HG02870 (cell line): ENCODE measurements around the gene SERPINB6.
"Not testable (repeated sequence)": the region's sequence is repeated elsewhere in the genome, so short reads cannot be mapped to it uniquely, and the experiment has no call there.

Experiments
- ATAC-seq: cut with Tn5 transposase; IDR thresholded peaks from one replicate; pipeline ENCODE4 v1.9.1; 2021; ENCODE audit warnings: mild to moderate bottlenecking, moderate library complexity; ENCODE audit not compliant: unreplicated experiment

SERPINB6 gene

GRCh38 chr6:2959909-2960719 is 11.3 kb downstream of the SERPINB6 start:
- ATAC-seq, result no peak

- ATAC-seq, result no peak
Measured at GRCh38 chr6:2958776-2959175, 12.6 kb downstream of the SERPINB6 start.

DNA sequence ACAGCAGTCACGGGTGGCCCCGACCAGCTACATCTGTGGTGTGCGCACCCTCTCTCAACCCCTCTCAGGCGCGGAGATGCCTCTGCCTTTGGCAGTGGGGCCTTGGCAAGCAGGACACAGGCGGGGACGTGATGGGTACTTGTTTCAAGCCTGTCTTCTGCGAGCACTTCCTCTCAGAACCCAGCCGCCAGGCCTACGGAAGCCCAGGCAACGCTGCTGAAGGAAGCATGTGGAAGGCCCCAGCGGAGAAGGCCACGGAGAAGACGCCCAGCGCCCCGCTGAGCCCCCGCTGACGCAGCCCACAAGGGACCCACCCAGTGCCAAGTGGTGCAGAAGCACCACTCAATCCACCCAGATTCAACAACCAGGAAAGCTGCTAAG is 13.0 kb downstream of the SERPINB6 start:
- ATAC-seq, result no peak

- ATAC-seq, result no peak
Measured at GRCh38 chr6:2957696-2958330, 13.6 kb downstream of the SERPINB6 start.

DNA sequence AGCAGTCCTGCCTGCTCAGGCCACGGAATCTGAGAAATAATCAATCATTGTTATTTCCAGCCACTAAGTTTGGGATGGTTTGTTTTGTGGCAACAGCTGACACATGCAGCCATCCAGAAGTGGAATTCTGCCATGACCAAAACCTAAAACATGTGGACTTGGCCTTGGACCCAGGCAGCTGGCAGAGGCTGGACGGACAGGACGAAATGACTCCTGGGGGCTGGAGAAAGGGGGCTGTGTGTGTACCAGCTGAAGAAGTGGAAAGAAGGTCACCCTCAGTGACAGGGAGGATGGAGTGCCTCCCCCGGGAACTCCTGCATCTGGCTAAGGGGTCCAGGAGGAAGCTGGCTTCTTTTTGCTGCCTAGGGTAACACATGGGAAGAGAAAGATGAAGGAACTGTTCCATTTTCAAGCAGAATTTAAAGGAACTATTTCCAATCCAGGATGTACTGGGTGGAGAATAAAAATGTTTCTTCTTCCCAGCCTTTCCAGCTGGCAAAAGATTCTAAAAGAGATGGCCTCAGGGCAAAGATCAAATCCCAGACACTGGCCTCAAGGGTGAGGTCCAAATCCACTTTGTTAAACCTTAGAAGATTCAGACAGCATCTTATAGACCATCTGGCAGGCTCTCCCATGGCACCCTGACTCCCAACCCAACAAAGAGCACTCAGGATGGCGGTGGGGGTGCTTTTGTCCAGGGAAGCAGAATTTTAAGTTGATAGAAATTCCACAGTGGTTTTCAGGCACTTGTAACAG is 14.3 kb downstream of the SERPINB6 start:
- ATAC-seq, result no peak

DNA sequence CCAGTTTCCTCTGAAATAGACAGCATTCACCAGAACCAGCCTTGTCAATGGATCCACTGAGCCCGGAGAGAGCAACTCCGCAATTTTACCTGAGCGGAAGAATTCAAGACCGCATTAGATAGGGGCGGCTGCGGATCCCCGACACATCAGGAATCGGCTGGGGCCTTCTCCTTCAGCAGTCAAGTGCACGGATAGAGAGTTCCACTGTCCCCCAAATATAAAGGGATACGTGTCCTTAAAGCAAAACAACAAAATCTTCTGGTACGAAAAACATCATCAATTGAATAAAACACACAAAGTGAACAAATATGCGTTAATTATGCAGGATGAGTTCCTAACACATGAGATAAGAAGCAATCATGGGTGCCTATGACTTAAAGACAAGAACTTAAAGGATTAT is 18.3 kb downstream of the SERPINB6 start:
- no peak for ATAC-seq

DNA sequence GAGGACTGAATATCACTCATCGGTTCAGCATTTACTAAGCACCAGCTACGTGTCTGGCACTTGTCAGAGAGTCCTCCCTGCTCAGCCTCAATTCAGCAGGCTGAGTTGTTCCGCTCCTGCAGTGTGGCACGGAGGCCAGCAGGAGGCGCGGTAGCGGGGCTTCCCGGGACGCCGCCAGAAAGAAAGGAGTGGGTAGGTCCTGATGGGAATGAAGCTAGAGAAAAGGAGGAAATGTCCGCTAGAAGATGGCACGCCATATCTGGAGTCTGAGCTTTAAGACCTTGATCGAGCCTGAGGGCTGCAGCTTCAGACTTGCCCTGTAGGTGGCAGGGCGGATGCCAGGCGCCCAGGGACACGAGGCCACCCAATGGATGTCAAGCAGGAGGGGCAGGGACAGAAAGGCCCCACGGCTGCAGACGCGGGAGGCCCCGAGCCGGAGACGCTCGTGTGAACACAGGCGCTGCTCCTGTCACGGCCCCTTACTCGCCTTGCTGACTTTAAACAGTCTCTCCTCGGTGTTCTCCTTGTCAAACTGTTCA is 18.7 kb downstream of the SERPINB6 start:
- ATAC-seq, result peak; percentile 53

DNA sequence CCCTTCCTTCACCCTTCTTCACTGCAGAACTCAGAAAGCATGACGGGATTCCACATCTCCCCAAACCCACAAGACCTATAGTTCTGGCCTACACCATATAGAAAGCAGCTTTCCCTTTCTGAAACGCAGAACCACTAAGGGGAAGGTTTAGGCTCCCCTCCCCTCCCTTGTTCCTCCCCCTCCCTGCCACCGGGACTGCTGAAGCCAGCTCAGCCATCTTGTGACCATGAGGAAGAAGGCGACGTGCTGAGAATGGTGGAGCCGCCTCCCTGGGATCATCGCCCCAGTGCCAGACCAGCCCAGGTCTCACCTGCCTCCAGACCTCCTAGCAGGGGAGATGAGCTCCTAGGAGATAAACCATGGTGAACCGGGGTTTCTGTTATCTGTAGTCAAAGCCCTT is 19.6 kb downstream of the SERPINB6 start:
- no peak for ATAC-seq

- no peak for ATAC-seq
Measured at GRCh38 chr6:2950713-2951112, 20.7 kb downstream of the SERPINB6 start.

GRCh38 chr6:2949536-2950083 is 21.8 kb downstream of the SERPINB6 start:
- ATAC-seq, result no peak

GRCh38 chr6:2949121-2949520 is 22.2 kb downstream of the SERPINB6 start:
- no peak for ATAC-seq

DNA sequence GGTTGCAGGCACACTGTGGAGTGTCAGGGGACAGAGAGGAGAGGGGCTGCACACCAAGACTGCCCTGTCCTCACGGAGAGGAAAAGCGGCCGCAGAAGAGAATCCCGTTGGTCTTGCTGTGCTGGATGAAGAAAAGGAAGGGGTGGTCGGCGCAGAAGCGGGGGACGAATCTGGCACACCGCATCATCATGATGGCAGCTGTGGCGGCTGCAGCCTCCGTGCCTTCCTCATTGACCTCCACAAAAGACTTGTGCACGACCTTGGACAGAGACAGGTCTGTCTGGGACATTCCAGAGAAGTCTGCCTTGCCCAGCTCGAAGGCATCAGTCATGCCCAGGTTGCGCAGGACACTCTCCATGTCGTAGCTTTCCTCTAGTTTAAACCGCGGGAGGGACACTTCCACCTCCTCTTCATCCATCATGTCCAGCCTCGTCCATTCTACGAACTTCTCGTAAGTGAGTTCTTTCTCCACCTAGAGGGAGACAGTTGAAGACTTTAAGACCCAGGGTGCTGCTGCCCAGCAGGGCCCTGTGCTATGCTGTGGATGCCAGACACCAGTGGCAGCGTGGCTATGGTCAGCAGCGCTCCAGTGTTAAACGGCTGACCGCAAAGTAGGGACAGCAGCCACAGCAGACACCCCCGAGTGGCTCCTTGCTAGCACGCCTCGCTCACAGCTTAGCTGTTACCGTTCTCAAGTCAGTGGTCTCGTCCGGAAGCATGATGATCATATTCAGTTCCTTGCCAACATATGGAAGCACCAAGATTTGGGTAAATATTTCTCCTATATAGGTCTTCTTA is 22.9 kb downstream of the SERPINB6 start:
- no peak for ATAC-seq

DNA sequence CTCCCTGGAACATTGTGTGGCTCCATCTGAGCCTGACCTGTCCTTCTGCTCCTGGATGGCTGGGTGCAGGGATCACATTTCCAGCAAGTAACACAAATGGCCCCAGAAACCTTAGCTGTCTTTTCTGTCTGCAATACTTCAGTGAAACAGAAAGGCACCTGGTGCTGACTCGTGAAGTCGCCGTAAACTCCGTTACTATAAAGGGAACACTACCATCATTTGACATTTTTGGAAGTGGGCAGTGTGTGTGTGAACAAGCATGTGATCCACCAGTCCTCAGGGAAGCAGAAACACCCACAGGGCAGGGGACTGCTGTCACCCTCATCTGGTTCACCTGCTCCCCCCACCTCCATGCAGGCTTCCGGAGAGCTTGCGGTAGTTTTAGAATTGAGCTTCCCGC is 23.9 kb downstream of the SERPINB6 start:
- no peak for ATAC-seq

DNA sequence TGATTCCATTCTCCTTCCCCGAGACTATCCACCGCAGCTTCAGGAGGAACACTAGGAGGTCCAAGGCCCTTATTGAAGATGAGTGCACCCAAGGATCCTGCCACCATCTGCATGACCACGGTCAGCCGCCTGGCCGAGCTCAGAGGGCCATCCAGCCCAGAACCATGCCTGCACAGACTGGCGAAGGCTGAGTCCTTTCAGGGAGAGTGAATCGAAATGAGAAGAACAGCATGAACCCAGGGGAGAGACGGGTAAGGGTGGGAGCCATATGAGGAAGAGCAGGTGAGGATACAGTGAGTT is 26.3 kb downstream of the SERPINB6 start:
- no peak for ATAC-seq

DNA sequence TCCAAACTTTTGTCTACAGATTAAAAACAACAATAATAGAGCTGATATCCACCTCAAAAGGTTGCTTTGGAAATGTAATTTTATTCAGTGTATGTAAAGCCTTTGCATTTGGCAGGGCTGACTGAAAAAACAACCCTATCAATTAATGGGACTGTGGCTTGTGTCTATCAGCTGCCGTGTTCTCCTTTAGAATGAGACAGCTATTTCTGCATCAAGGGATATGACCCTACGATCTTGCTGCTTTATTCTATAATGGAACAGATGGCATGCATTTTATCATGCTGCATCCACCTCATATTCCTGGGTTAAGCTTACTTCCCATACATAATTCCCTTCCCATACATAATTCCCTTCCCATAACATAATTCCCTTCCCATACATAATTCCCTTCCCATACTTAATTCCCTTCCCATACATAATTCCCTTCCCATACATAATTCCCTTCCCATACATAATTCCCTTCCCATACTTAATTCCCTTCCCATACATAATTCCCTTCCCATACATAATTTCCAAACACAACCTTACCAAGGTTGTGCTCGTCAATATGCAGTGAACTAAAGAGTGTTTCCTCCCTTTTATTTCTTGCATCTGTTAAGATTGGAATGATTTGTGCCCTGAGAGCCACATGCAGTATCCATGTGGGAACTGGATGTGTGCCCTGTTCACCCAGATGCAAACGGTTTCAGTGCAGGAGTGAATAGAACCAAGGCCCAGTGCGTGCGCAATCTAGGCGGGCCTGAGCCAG is 26.8 kb downstream of the SERPINB6 start:
- ATAC-seq, result no peak

DNA sequence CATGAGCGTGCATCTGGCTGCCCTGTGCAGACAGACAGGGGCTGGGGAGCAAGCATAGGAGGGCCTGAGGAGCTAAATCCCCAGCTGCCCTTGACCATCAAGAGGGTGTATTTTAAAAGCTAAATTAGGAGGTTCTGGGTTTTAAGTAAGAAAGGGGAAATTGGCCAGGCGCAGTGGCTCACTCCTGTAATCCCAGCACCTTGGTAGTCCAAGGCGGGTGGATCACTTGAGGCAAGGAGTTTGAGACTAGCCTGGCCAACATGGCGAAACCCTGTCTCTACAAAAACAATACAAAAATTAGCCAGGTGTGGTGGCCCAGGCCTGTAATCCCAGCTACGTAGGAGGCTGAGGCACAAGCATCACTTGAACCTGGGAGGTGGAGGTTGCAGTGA is 27.8 kb downstream of the SERPINB6 start:
- no peak for ATAC-seq

DNA sequence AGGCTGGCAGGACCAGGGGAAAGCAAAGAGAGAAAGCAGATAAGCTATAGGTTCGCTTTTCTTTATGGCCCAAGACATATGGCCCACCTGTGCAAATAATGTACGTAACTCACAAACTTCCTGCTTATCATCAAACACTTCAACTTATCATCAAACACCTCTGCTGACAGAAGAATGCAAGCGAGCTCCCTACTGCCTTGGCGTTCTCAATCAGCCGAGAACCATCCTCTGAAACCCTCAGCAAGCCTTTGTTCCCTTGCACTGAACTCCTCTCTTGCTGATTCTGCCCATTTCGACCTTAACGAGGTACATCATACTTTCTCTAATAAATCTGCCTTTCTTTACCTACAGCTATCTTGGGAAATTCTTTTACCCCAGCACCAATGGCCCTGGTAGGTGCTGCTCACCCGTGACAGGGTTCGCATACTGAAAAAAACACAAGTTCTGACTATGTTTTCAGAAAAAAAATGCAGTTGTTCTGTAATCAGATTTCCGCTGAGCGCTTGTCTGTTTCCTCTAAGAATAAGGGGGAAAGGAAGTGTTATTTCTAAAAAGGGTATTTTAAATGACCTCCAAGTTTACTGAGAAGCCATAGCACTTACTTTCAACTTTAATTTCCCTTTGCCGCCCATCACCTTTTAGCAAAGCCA is 28.3 kb downstream of the SERPINB6 start:
- no peak for ATAC-seq

DNA sequence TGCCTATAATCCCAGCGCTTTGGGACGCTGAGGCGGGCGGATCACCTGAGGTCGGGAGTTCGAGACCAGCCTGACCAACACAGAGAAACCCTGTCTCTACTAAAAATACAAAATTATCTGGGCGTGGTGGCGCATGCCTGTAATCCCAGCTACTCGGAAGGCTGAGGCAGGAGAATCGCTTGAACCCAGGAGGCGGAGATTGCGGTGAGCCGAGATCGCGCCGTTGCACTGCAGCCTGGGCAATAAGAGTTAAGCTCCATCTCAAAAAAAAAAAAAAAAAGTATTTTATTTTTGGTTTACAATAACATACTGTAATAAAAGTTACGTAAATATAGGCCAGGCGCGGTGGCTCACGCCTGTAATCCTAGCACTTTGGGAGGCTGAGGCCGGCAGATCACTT is 29.3 kb downstream of the SERPINB6 start:
- ATAC-seq, result not testable (repeated sequence)

DNA sequence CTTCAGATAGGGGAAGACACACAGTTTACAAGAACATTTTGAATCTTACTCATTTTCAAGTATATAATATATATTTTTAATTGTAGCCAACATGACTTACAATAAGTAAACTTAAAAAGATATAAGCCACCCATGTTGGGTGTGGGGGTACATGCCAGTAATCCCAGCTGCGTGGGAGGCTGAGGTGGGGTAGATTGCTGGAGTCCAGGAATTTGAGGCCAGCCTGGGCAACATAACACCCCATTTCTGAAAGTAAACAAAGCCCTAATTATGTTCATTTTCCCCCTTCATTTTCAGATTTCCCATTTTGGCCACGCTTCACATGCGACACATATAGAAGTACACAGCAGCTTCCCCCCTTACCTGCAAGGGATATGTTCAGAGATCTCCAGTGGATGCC is 30.5 kb downstream of the SERPINB6 start:
- ATAC-seq, result no peak
